HUES6 (cell line): ENCODE measurements around the gene ARMH3.

Experiments
- H3K27ac ChIP-seq: 2 replicates; pipeline ENCODE4 v1.7.0; 2013; ENCODE audit warnings: low read depth, mild to moderate bottlenecking, low read length, inconsistent platforms
- H3K27me3 ChIP-seq: 2 replicates; pipeline ENCODE4 v1.6.1; 2013; ENCODE audit warnings: low read length; ENCODE audit not compliant: control insufficient read depth, insufficient read depth
- H3K36me3 ChIP-seq: 2 replicates; pipeline ENCODE4 v1.6.1; 2013; ENCODE audit warnings: low read length; ENCODE audit not compliant: control insufficient read depth, insufficient read depth
- H3K4me1 ChIP-seq: 2 replicates; pipeline ENCODE4 v1.6.1; 2013; ENCODE audit warnings: low read length; ENCODE audit not compliant: control insufficient read depth, insufficient read depth
- H3K4me3 ChIP-seq: 2 replicates; pipeline ENCODE4 v1.5.1; 2013; ENCODE audit warnings: low read depth, low read length
- H3K9ac ChIP-seq: one replicate; pipeline ENCODE4 v1.6.1; 2013; ENCODE audit warnings: mild to moderate bottlenecking, low read length
- H3K9me3 ChIP-seq: 2 replicates; pipeline ENCODE4 v1.6.1; 2013; ENCODE audit warnings: low read depth, low read length; ENCODE audit not compliant: control insufficient read depth, insufficient read depth

ARMH3 gene

DNA sequence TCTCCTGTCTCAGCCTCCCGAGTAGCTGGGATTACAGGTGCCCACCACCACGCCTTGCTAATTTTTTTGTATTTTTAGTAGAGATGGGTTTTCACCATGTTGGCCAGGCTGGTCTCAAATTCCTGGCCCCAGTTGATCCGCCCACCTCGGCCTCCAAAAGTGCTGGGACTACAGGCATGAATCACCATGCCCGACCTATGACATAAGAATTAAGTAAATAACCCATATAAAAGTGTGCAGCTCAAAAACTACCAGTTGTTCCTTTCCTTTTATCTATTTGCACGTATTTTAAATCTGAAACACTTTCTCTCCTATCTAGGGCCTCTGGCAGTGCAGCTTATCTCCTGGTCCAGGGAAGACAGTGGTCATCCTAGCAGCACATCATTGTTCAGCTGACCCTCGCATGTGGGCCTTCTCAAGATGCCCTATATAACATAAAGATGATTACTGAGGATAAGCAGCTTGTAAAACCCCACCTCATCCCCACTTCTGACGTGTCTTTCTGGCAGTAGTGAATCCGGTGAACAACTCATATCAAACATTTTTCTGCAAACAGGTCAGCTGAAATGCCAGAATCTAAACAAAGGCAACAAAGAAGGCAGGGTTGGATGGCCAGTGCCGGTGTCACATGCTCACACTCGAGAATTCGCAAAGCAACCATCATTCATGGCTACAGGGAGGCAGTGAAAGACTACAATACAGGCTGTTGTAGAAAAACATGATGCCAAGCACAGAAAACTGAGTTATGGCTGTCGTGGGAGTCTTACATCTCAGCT, 176.3 kb downstream of the ARMH3 start:
- no peak overlapping the region for H3K27ac ChIP-seq

DNA sequence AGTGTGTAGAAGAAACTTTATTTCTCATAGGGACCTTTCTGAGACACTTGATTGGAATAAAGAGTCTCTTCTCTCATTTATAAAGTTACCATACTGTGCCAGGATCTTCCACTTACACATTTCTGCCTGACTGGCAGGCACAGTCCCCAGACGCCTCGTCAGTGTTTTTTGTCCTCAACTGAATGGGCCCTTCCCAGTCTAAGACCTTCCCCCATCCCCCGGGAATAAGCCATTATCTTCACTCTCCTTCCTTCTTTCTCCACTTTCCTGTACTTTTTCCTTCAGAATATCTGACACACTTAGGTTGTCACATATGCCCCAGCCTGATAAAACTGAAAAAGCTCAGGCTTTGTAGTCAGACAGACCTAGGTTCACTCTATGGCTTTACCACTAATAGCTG, 177.1 kb downstream of the ARMH3 start:
- H3K4me1 ChIP-seq = no peaks in the 10 kb centered on the region
- H3K27me3 ChIP-seq = no peaks in the 10 kb centered on the region
- no peak overlapping the region for H3K27ac ChIP-seq
- H3K36me3 ChIP-seq = no peaks in the 10 kb centered on the region
- H3K4me3 ChIP-seq = no peak overlapping the region
- no peak overlapping the region for H3K9ac ChIP-seq
- no peaks in the 10 kb centered on the region for H3K9me3 ChIP-seq

More for the DNA sequence above, 176.3 kb downstream of the ARMH3 start:
- Histone ChIP-seq H3K4me3 (no peak overlapping the region), H3K9ac (no peak overlapping the region), H3K4me1 (no peaks in the 10 kb centered on the region), H3K9me3 (no peaks in the 10 kb centered on the region), H3K27me3 (no peaks in the 10 kb centered on the region), H3K36me3 (no peaks in the 10 kb centered on the region)

DNA sequence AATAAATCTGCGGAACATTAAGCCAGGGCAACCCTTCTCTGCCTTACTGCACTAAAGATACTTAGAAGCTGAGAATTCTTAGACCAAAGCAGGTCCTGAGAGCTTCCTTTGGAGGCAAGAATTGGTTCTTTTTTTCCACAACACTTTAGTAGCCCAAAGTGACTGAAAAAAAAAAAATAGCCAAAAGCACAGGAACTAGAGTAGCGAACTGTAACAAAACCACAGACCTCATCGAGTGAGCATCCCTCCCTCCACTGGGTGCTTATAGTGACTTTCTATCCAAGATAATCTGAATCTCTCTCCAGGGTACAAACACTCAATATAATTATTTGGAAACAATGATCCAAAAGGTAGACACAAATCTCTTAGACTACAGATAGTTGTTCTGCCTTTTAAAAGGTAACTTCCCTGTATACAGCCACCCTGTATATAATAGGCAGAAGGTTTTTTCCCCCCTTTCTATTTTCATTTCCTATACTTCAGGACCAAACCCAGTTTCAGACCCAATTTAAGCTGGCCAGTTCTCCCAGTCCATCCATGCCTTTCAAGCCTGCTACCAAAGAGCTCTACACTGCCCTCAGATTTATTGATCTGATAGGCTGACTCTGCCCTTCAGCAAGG, 180.8 kb downstream of the ARMH3 start:
- no peak overlapping the region for H3K9ac ChIP-seq
- H3K27me3 ChIP-seq = no peaks in the 10 kb centered on the region
- no peaks in the 10 kb centered on the region for H3K9me3 ChIP-seq
- H3K27ac ChIP-seq = no peak overlapping the region
- no peaks in the 10 kb centered on the region for H3K36me3 ChIP-seq
- no peak overlapping the region for H3K4me3 ChIP-seq
- H3K4me1 ChIP-seq = no peaks in the 10 kb centered on the region

DNA sequence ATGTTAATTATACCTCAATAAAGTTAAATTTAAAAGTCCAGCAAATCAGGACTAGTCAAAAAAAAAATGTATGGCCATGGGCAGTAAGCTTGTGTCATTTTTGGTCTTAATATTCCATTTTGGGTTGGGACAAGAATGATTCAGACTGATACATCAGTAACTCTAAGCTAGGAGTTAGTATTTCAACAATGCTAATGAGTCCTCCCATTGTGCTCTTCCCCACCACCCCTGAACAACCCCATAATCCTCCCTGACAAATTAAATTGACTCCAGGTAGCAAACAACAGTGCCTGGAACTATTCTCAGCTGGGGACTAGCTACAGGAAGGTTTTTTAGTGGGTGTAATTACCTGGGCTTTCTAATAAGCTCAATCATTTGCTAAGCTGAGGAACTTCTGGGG, 181.7 kb downstream of the ARMH3 start:
- H3K36me3 ChIP-seq = no peaks in the 10 kb centered on the region
- H3K9me3 ChIP-seq = no peaks in the 10 kb centered on the region
- no peaks in the 10 kb centered on the region for H3K27me3 ChIP-seq
- no peak overlapping the region for H3K9ac ChIP-seq
- no peaks in the 10 kb centered on the region for H3K4me1 ChIP-seq
- H3K4me3 ChIP-seq = no peak overlapping the region
- no peak overlapping the region for H3K27ac ChIP-seq

DNA sequence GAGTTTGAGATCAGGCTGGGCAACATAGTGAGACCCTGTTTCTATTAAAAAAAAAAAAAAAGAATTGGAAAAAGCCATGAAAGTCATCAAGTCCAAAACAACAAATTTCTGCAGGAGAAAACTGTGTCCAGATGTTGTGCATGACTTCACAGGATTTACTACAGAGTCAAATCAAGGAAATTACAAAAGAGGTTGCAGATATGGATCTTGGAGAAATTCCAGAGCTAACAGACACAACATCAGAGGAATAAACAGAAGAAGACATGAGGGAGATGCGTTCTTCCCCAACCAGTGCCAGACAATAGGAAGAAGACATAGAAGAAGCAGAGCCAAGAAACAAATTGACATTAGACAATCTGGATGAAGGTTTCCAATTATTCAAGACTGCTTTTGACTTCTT, 188.0 kb downstream of the ARMH3 start:
- H3K9me3 ChIP-seq = no peaks in the 10 kb centered on the region
- no peak overlapping the region for H3K9ac ChIP-seq
- no peak overlapping the region for H3K27ac ChIP-seq
- H3K27me3 ChIP-seq = no peaks in the 10 kb centered on the region
- no peak overlapping the region for H3K4me3 ChIP-seq
- H3K4me1 ChIP-seq = no peaks in the 10 kb centered on the region
- no peaks in the 10 kb centered on the region for H3K36me3 ChIP-seq

DNA sequence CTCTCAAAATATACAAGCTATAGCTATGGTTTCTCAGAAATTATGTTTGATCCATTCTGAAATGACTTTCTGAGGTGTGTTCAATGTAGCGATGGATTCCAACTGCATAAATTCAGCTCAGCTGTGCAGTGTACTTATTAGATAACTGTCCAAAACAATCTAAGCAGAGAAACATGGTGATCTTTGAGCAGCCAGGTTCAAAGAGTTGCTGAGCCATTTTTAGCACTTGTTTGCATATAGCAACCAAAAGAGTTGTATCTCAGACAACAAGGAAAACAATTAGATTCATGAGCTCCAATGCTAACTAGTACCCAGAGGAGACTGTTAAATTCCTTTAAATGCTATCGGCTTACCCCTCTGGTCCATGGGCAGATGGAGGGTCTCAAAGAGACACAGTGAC, 196.4 kb downstream of the ARMH3 start:
- H3K27me3 ChIP-seq = no peaks in the 10 kb centered on the region
- no peak overlapping the region for H3K9ac ChIP-seq
- H3K4me1 ChIP-seq = no peaks in the 10 kb centered on the region
- peaks cover 3% of the 10 kb centered on the region; the same call in 1 of the 2 replicates for H3K9me3 ChIP-seq
- no peaks in the 10 kb centered on the region for H3K36me3 ChIP-seq
- H3K27ac ChIP-seq = no peak overlapping the region
- no peak overlapping the region for H3K4me3 ChIP-seq

DNA sequence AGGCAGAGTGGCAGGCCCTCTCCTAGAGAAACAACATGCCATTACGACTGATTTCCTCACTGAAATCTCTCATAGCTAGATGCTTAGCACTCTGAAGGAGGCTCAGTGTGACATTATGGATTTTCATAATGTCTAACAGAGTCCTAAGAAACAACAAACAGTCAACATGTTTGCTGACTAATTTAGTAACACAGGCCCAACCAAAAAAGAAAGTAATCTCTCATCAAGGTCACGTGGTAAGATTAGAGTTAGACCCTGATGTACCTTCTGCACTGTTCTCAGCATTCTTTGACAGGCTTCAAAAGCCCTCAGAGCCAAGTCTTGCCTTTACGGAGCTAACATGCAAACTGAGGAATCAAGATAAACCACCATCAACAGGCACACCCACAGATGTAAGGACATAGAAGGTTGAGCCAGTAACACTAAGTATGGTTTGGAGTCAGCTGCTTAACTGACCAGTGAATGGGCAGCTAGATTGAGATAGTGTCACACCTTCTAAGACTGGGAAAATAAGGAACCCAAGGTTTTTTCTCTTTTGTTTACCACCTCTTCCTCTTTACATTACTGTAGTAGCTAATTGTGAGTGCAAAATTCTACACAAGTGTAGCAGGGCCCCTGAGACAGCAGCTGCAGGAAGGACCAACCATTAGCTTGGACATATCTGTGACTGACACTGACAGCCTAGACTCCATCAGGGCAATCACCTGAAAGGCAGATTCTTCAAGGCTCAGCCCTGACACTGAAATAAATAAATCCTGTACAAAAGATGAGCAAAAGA, 197.1 kb downstream of the ARMH3 start:
- H3K9me3 ChIP-seq = peaks cover 3% of the 10 kb centered on the region; the same call in 1 of the 2 replicates
- no peaks in the 10 kb centered on the region for H3K4me1 ChIP-seq
- H3K36me3 ChIP-seq = no peaks in the 10 kb centered on the region
- H3K27ac ChIP-seq = no peak overlapping the region
- no peak overlapping the region for H3K9ac ChIP-seq
- H3K4me3 ChIP-seq = no peak overlapping the region
- H3K27me3 ChIP-seq = no peaks in the 10 kb centered on the region

DNA sequence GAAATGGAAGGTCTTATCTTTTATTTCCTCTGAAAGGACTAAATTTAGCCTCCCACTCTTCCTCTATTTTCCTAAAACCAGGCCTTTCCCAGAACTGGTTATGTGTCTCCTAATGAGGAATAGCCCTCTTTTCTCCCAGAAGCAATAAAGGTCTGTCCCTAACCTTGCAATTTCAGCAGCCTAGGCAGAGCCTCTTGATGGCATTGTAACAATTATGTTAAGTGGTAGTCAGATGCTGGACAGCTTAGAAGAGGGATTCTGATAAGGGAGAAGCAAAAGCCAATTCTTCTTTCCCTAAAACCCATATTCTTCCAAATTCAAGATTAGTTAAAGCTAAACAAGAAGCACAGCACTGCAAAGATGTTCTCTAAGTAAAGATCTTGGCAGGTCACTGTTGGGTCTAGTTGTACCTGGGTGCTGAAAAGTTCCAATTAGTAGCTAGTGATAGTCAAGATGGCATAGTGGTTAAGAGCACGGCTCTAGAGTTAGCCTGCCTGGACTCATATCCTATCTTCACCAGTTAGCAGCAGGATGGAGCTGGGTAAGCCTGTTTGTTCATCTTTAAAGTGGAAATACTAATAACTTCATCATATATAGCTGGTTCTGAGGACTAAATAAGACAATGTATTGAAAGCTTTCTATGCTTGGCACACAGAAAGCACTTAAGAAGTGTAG, 198.0 kb downstream of the ARMH3 start:
- Histone ChIP-seq H3K4me1 (no peaks in the 10 kb centered on the region), H3K4me3 (no peak overlapping the region), H3K9ac (no peak overlapping the region), H3K27me3 (no peaks in the 10 kb centered on the region), H3K36me3 (no peaks in the 10 kb centered on the region), H3K27ac (no peak overlapping the region), H3K9me3 (peaks cover 3% of the 10 kb centered on the region; the same call in 1 of the 2 replicates)

DNA sequence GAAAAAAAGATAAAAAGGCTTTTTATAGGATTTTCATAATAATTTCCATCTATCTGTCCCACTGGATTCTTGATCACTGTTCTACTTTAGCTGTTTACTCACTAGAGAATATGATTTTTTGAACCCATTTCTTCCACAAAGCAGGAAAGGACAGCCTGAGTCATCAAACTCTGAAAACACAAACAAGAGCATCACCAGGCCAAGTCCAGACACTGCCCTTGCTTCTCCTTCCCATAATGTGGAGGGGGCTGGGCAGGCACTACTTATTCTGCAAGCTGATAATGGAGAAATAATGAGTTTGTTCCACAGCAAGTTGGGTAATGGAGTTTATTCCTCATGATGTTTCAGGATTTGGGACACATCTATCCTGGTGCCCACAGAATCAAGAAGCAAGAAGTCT, 199.3 kb downstream of the ARMH3 start:
- no peaks in the 10 kb centered on the region for H3K36me3 ChIP-seq
- H3K9me3 ChIP-seq = peaks cover 3% of the 10 kb centered on the region; the same call in 1 of the 2 replicates
- no peaks in the 10 kb centered on the region; the same call in 1 of the 2 replicates for H3K4me1 ChIP-seq
- H3K27me3 ChIP-seq = no peaks in the 10 kb centered on the region
- H3K27ac ChIP-seq = no peak overlapping the region
- H3K9ac ChIP-seq = no peak overlapping the region
- H3K4me3 ChIP-seq = no peak overlapping the region

DNA sequence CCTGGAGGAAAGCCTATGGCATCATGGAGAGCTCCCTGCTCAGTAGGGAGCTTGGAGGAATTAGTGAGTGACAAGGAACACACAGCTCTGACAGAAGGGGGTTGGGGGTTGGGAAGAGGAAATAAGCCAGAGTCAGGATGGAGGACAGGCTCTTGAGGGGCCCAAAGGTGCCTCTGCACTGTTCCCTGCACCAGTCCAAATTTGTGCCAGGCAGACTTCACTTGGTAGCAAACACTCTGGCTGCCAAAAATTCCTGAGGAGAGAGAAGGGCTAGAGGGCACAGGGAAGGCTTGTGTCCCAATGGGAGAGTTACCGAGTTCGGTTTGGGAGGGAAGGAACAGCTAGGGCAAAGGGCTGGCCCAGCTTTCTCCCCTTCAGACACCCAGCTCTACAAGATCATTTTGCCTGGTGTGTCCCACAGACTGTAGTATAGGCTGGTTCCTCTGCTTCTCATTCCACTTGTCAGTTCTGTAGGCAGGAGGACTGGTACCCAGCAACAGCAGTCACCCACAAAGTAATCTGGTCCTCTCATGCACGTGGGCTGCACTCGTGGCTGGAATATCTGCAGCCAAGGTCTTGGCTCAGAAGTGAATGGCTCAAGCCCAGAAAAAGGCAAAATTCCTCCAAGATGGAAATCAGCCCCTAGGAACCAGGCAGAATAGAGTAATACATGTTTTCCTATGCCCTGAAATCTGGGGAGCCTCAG, 204.4 kb downstream of the ARMH3 start:
- Histone ChIP-seq H3K27ac (no peak overlapping the region), H3K9me3 (no peaks in the 10 kb centered on the region)

More for the DNA sequence above, 204.4 kb downstream of the ARMH3 start:
- no peak overlapping the region for H3K9ac ChIP-seq
- H3K36me3 ChIP-seq = no peaks in the 10 kb centered on the region
- no peaks in the 10 kb centered on the region for H3K27me3 ChIP-seq
- no peak overlapping the region for H3K4me3 ChIP-seq
- H3K4me1 ChIP-seq = peaks cover 17% of the 10 kb centered on the region; the same call in 1 of the 2 replicates
